Measurements from ENCODE around the gene HS6ST3.

The HS6ST3 gene

DNA sequence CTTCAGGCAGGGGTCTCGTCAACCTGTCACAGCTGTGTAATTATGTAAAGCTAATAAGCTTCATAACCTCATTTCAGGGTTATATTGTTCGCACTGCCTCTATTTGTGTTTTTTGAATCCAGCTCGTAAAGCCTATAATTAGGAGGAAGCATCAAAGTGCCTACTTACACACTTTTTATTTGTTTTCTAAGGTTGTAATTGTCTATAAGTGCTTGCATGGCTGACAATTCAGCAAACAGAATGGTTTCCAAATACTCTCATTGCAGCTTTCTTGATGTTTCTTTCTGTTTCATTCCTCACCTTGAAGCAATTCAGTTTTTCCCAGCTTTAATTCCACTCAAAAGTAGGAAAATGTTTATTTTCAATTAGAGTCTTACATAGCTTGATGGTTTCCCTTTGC, 336.3 kb downstream of the HS6ST3 start:
- Mint-ChIP-seq H3K27me3 (no peaks in the 10 kb centered on the region), H3K9me3 (peaks cover 15% of the 10 kb centered on the region), H3K27ac (no peak overlapping the region), H3K4me1 (ENCODE audit: low read depth) (no peaks in the 10 kb centered on the region), H3K4me3 (no peak overlapping the region), H3K36me3 (ENCODE audit: low read depth) (no peaks in the 10 kb centered on the region)
- intact Hi-C loops (cut with micrococcal nuclease), result no loop called here

DNA sequence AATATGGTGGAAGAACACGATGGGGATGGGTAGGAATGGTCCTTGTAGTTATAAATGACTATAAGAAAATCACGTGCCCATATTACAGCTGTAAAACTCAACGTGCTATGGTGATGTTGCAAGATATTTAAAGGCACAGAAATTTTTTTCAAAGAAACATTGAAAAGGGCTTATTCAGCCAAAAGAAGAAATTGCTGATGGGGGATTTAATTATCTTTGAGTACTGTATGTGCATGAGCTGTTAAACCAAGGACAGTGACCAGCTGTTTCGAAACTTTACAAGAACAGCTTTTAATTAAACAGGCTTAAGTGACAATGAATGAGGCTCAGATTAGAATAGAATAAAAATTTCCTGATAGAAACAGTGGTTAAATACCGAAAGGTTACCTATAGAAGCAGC, 339.0 kb downstream of the HS6ST3 start:
- intact Hi-C loops (cut with micrococcal nuclease), result no loop called here
- H3K4me3 Mint-ChIP-seq, result no peak overlapping the region
- no peaks in the 10 kb centered on the region for H3K36me3 Mint-ChIP-seq (ENCODE audit: low read depth)
- peaks cover 32% of the 10 kb centered on the region for H3K9me3 Mint-ChIP-seq
- H3K27ac Mint-ChIP-seq, result no peak overlapping the region
- H3K27me3 Mint-ChIP-seq, result no peaks in the 10 kb centered on the region
- no peaks in the 10 kb centered on the region for H3K4me1 Mint-ChIP-seq (ENCODE audit: low read depth)

DNA sequence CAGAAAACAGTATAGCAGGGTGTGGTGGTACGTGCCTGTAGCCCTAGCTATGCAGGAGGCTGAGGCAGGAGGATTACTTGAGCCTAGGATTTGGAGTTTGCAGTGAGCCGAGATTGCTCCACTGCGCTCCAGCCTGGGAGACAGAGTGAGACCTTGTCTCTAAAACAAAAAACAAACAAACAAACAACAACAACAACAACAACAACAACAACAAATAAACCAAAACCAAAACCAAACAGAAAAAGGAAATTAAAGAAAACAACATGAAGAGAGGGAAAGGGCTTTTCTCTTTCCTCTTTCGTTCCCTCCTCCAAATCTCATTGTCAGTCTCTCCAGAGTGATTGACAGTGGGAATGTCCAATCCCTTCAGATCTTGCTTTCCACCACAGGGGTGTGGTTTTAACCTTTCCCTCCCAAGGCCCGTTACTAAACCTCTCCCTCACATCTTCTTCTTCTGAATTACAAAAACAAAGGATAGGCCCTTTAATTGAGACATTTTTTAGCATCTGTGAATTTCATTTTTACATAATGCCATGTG, 341.2 kb downstream of the HS6ST3 start:
- no peak overlapping the region for H3K4me3 Mint-ChIP-seq
- no peak overlapping the region for H3K27ac Mint-ChIP-seq
- no peaks in the 10 kb centered on the region for H3K36me3 Mint-ChIP-seq (ENCODE audit: low read depth)
- intact Hi-C loops (cut with micrococcal nuclease), result no loop called here
- no peaks in the 10 kb centered on the region for H3K27me3 Mint-ChIP-seq
- H3K4me1 Mint-ChIP-seq (ENCODE audit: low read depth), result no peaks in the 10 kb centered on the region
- H3K9me3 Mint-ChIP-seq, result peaks cover 40% of the 10 kb centered on the region

DNA sequence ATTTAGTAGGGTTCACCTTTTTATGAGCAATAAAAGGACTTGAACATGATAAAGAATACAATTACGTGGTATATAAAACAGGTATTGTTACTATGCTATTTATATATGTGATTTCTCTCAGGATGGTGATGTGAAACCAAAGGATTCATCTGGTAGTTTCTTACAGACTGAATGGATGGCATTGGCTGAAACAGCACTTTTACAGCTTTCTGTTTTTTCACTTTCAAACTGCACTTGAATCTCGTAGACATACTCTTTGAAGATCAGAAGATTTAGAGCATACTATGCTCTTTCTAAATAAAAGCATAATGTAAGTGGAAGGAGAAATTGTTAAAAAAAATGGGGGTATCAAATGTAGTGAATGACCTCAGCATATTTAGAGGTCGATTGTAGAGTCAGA, 354.8 kb downstream of the HS6ST3 start:
- Mint-ChIP-seq H3K4me3 (no peak overlapping the region), H3K27ac (no peak overlapping the region), H3K9me3 (peaks cover 16% of the 10 kb centered on the region), H3K36me3 (ENCODE audit: low read depth) (no peaks in the 10 kb centered on the region), H3K4me1 (ENCODE audit: low read depth) (no peaks in the 10 kb centered on the region), H3K27me3 (no peaks in the 10 kb centered on the region)
- intact Hi-C loops (cut with micrococcal nuclease), result no loop called here

DNA sequence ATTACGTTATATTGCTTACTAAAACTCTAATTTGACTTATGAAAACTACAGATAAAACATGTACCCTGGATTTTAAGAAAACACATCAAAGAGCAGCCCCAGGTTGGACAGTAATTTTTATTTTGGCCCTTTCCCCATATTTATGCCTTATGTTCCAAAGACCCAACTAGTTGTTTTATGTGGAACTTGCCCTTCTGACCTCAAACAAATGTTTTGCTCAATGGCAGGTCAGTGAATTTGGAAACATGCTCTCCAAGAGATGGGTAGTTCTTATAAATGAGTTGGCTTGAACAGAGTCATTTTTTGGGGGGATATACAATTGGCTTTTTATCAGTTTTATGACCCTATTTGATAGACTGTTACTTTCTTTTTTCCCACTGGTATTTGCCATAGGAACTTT, 360.0 kb downstream of the HS6ST3 start:
- intact Hi-C loops (cut with micrococcal nuclease), result no loop called here
- Mint-ChIP-seq H3K27me3 (no peaks in the 10 kb centered on the region), H3K27ac (no peak overlapping the region), H3K9me3 (peaks cover 7% of the 10 kb centered on the region), H3K4me3 (no peak overlapping the region), H3K4me1 (ENCODE audit: low read depth) (no peaks in the 10 kb centered on the region), H3K36me3 (ENCODE audit: low read depth) (no peaks in the 10 kb centered on the region)

DNA sequence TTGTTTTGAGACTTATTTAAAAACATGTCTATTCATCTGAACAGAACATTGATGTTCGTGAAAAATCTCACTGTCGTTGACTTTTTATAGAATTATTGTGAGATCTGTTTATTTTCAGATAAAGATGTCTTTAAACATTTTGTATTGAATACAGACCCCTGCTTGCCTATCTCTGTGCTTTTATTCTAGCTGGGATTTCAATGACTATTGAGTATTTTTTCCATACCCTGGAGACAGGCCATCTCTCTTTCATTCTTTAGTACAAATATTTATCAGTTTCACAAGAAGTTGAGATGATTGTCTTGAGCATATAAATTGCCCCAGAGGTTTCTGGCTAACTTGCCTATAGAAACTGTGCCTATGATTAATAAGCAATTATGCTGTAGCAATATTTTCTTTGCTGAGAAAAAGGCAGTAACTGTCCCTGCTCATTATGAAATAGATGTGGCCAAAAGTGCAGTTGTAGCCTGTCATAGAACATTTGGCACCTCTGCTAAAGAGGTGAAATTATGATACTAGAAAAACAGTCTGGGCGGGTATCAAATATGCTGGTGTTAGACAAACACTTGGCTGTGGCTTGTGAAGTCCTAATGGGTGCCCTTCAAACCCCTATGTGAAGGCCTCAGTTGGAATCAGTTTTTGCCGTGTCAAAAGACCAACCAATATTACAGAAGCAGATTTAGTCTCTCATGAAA, 360.6 kb downstream of the HS6ST3 start:
- peaks cover 7% of the 10 kb centered on the region for H3K9me3 Mint-ChIP-seq
- no peaks in the 10 kb centered on the region for H3K27me3 Mint-ChIP-seq
- intact Hi-C loops (cut with micrococcal nuclease), result no loop called here
- no peaks in the 10 kb centered on the region for H3K36me3 Mint-ChIP-seq (ENCODE audit: low read depth)
- H3K4me1 Mint-ChIP-seq (ENCODE audit: low read depth), result no peaks in the 10 kb centered on the region
- H3K4me3 Mint-ChIP-seq, result no peak overlapping the region
- no peak overlapping the region for H3K27ac Mint-ChIP-seq

DNA sequence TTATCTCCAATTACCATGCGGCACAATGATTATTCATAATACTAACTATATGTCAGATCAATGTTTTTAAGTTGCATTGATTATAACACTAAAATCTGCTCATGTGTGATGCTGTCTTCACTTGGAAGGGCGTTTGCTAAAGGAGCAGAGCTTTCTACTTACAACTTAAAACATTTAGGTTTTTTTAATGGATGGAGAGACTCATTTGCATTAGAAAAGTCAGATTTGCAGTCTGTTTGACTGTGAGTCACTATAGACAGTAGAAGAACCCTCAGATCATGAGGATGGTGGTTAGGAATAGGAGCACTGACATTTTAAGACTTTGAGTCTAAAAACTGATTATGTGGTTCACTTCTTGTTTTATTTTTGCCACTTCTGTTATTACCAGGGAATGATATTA, 364.6 kb downstream of the HS6ST3 start:
- intact Hi-C loops (cut with micrococcal nuclease), result no loop called here
- Mint-ChIP-seq H3K27me3 (no peaks in the 10 kb centered on the region), H3K36me3 (ENCODE audit: low read depth) (no peaks in the 10 kb centered on the region), H3K4me3 (no peak overlapping the region), H3K9me3 (peaks cover 7% of the 10 kb centered on the region), H3K4me1 (ENCODE audit: low read depth) (no peaks in the 10 kb centered on the region), H3K27ac (no peak overlapping the region)

DNA sequence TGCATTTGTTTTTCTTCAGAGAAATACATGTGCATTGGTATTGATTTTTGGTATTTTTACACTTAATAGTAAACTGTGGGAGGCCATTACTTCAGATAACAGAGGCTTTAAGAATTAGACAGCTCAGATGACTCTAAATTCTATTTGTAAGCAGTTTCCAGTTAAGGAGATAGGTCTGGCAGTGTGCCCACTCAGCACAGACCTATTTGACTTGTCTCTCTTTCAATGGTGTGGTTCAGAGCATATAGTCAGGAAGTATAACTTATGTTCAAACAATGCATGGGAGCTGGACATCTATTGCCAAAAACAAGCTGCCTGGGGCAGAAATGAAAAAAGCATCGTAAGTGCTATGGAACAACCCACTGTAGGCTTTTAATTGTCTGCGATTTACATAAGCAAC, 370.7 kb downstream of the HS6ST3 start:
- Mint-ChIP-seq H3K36me3 (ENCODE audit: low read depth) (no peaks in the 10 kb centered on the region), H3K9me3 (no peaks in the 10 kb centered on the region), H3K27ac (no peak overlapping the region), H3K27me3 (no peaks in the 10 kb centered on the region), H3K4me1 (ENCODE audit: low read depth) (no peaks in the 10 kb centered on the region), H3K4me3 (no peak overlapping the region)
- intact Hi-C loops (cut with micrococcal nuclease), result no loop called here

DNA sequence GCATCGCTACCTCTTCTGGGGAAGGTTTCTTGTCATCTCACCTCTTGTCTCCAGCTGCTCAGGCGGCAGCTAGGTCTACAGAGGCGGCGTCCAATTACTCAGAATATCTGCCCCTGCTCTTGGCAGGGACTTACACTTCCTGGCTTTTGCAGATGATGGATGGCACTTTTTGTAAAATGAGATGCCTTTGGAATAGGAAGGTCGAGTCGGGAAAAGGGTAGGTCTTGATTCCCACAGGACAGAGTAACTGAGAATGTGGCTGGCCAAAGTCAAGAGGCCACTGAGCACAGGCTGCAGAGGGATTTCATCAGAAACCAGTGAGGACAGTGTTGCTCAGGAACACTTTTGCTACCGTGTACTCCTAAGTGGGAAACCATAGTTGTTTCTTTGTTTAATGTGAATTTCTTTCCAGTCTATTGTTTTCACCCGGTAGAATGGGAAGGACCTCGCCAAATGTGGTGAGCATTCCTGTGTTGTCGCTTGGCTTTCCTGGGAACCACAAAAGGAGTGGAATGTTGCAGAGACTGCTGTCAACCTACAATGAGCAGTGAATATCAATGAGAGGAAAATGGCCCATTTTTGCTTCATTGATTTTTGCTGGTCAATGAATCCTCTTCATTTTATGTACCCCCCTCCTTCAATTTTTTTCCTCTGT, 383.7 kb downstream of the HS6ST3 start:
- intact Hi-C loops (cut with micrococcal nuclease), result no loop called here

DNA sequence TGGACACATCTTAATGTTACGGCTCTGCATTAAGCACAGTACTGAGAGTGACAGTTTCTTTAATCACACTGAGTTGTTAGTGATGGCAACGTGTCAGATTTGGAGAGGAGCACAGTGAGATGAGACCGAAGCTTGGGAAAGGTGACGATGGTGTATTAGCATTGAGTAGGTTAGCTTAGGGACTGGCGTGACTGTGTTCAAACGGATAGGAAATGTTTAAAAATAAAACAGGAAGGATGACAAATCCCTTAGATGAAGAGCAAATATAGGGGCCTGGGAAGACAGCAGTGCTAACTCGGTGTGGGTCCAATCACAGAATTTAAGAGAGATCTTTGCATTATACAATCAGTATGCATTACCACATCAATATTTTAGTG, 384.3 kb downstream of the HS6ST3 start:
- intact Hi-C loops (cut with micrococcal nuclease), result no loop called here
- Mint-ChIP-seq H3K27ac (no peak overlapping the region), H3K9me3 (peaks cover 45% of the 10 kb centered on the region)

More for the DNA sequence above, 383.7 kb downstream of the HS6ST3 start:
- Mint-ChIP-seq H3K27me3 (no peaks in the 10 kb centered on the region), H3K9me3 (peaks cover 39% of the 10 kb centered on the region), H3K4me1 (ENCODE audit: low read depth) (no peaks in the 10 kb centered on the region), H3K27ac (no peak overlapping the region), H3K36me3 (ENCODE audit: low read depth) (no peaks in the 10 kb centered on the region), H3K4me3 (no peak overlapping the region)

DNA sequence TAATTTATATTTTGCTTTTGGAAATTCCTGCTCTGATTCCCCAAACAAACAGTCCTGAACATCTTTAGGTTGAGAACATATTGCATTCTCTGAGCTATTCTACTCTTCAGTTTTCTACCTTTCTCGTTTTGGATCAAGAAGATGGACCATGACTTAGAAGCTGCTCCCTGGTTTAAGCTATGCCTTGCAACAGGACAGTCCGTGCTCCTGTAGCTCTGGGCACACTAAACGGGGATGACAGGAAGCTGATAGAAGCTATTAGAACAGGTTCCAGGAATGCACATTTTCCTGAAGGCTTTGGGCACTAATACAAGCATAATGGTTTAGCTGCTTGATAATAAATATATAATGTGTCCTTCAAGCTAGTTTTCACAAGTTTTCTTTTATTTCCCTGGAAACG, 385.2 kb downstream of the HS6ST3 start:
- no peak overlapping the region for H3K4me3 Mint-ChIP-seq
- intact Hi-C loops (cut with micrococcal nuclease), result no loop called here
- H3K36me3 Mint-ChIP-seq (ENCODE audit: low read depth), result no peaks in the 10 kb centered on the region

More for the DNA sequence above, 384.3 kb downstream of the HS6ST3 start:
- no peak overlapping the region for H3K4me3 Mint-ChIP-seq
- H3K27me3 Mint-ChIP-seq, result no peaks in the 10 kb centered on the region
- no peaks in the 10 kb centered on the region for H3K4me1 Mint-ChIP-seq (ENCODE audit: low read depth)
- H3K36me3 Mint-ChIP-seq (ENCODE audit: low read depth), result no peaks in the 10 kb centered on the region

DNA sequence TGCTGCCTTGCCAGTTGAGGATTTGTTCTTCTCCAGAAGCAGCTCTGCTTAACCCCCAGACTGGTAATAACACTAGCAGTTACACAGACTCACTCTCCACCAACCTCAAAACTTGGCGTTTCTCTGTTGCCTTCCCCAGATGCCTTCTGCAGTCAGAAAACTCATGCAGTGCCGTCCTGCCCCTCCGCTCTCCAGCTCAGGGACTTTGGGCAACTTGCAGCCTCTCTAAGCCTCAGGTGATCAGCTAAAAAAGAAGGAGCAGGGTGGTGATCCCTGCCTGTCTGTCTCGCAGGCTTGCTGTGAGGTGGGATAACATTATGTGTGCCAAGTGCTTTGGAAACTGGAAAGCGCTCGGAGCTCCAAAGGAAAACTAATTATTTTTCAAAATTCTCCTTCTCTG, 391.6 kb downstream of the HS6ST3 start:
- no peaks in the 10 kb centered on the region for H3K27me3 Mint-ChIP-seq
- H3K9me3 Mint-ChIP-seq, result peaks cover 16% of the 10 kb centered on the region
- H3K27ac Mint-ChIP-seq, result no peak overlapping the region
- no peaks in the 10 kb centered on the region for H3K36me3 Mint-ChIP-seq (ENCODE audit: low read depth)
- no peak overlapping the region for H3K4me3 Mint-ChIP-seq
- no peaks in the 10 kb centered on the region for H3K4me1 Mint-ChIP-seq (ENCODE audit: low read depth)
- intact Hi-C loops (cut with micrococcal nuclease), result no loop called here

More for the DNA sequence above, 385.2 kb downstream of the HS6ST3 start:
- Mint-ChIP-seq H3K27me3 (no peaks in the 10 kb centered on the region), H3K4me1 (ENCODE audit: low read depth) (no peaks in the 10 kb centered on the region), H3K9me3 (peaks cover 50% of the 10 kb centered on the region), H3K27ac (no peak overlapping the region)

DNA sequence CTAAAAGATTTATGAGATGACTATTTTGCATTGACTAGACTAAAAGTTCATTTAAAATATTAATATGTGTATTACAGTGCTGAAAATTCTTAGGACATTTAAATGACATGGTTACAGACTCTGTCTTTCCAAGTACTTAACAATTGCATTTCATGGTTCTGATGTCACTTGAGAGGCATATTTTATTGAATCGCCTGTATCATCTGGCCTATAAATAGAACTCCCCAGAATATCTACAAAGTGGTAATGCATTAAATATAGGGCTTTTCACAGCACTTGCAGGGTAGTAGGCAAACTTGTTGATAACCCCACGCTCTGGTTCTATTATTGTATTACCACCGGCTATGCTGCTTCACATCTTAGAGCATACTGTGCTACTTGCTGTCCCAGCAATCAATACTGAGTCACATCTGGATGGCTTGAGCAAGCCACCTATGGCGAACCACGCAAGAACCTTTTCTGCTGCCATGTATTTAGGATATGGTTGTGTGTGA, 400.6 kb downstream of the HS6ST3 start:
- H3K27ac Mint-ChIP-seq, result no peak overlapping the region
- peaks cover 47% of the 10 kb centered on the region for H3K9me3 Mint-ChIP-seq

DNA sequence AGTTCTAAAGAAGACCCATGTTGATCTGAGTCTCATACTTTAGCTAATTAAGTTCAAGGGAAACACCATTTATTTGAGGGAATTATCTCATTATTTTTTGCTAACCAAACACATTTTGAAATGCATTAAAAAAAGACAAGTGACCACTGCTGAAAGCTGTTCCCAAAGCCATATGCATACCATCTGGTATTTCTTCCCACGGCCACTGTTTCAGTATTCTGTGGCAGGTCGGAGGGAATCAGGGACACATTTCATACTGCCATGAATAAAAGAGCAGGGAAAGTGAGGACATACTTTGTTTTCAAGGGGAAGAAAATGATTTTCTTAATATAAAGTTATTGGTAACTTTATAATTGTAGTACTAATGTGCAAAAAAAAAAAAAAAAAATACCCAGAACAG, 401.2 kb downstream of the HS6ST3 start:
- Mint-ChIP-seq H3K36me3 (ENCODE audit: low read depth) (no peaks in the 10 kb centered on the region), H3K4me3 (no peak overlapping the region), H3K27ac (no peak overlapping the region), H3K9me3 (peaks cover 53% of the 10 kb centered on the region), H3K27me3 (no peaks in the 10 kb centered on the region), H3K4me1 (ENCODE audit: low read depth) (no peaks in the 10 kb centered on the region)
- intact Hi-C loops (cut with micrococcal nuclease), result no loop called here

More for the DNA sequence above, 400.6 kb downstream of the HS6ST3 start:
- intact Hi-C loops (cut with micrococcal nuclease), result no loop called here
- H3K4me1 Mint-ChIP-seq (ENCODE audit: low read depth), result no peaks in the 10 kb centered on the region
- no peaks in the 10 kb centered on the region for H3K27me3 Mint-ChIP-seq
- no peaks in the 10 kb centered on the region for H3K36me3 Mint-ChIP-seq (ENCODE audit: low read depth)
- no peak overlapping the region for H3K4me3 Mint-ChIP-seq
